ENCODE data around the gene DCHS2. TPM values are rescaled to one million over a fixed set of nuclear protein-coding genes. Genes with fewer than 3 reads are reported as not detected.
"Not testable (repeated sequence)": the region's sequence is repeated elsewhere in the genome, so short reads cannot be mapped to it uniquely, and the experiment has no call there.

The DCHS2 gene
- total RNA-seq, 2 donors from 2014 or later, result 0.28 to 0.71 TPM

- intact Hi-C loops (cut with DNase I), result no loop called here
- DNase-seq (ENCODE audit: low spot score), result no peak
Observed at GRCh38 chr4:154307451-154307850, 184.1 kb downstream of the DCHS2 start.

- intact Hi-C loops (cut with DNase I), result no loop called here
- no peak for DNase-seq (ENCODE audit: low spot score)
Observed at GRCh38 chr4:154305616-154306015, 186.0 kb downstream of the DCHS2 start.

GRCh38 chr4:154304679-154305078 is 186.9 kb downstream of the DCHS2 start:
- no peak for DNase-seq (ENCODE audit: low spot score)
- intact Hi-C loops (cut with DNase I), result no loop called here

- intact Hi-C loops (cut with DNase I), result loop anchor here in 1 of 2 donors (1.0 kb wide), 1 partner anchor 52 kb away; no protein-coding TSS in a partner anchor
- no peak for DNase-seq (ENCODE audit: low spot score)
Observed at GRCh38 chr4:154294652-154295350, 196.8 kb downstream of the DCHS2 start.

- no peak for DNase-seq (ENCODE audit: low spot score)
- intact Hi-C loops (cut with DNase I), result no loop called here
Observed at GRCh38 chr4:154293427-154293826, 198.2 kb downstream of the DCHS2 start.

- no peak for DNase-seq (ENCODE audit: low spot score)
- intact Hi-C loops (cut with DNase I), result no loop called here
Observed at GRCh38 chr4:154292589-154292988, 199.0 kb downstream of the DCHS2 start.

GRCh38 chr4:154277172-154277571 is 214.4 kb downstream of the DCHS2 start:
- DNase-seq (ENCODE audit: low spot score), result no peak
- intact Hi-C loops (cut with DNase I), result no loop called here

- intact Hi-C loops (cut with DNase I), result no loop called here
- no peak for DNase-seq (ENCODE audit: low spot score)
Observed at GRCh38 chr4:154276496-154276895, 215.1 kb downstream of the DCHS2 start.

GRCh38 chr4:154254999-154255398 is 236.6 kb downstream of the DCHS2 start:
- DNase-seq (ENCODE audit: low spot score), result no peak
- intact Hi-C loops (cut with DNase I), result no loop called here

- intact Hi-C loops (cut with DNase I), result no loop called here
- DNase-seq (ENCODE audit: low spot score), result no peak
Observed at GRCh38 chr4:154234576-154234975, 257.0 kb downstream of the DCHS2 start.

- intact Hi-C loops (cut with DNase I), result no loop called here
- no peak for DNase-seq (ENCODE audit: low spot score)
Observed at GRCh38 chr4:154231806-154232478, 259.7 kb downstream of the DCHS2 start.

GRCh38 chr4:154230723-154231122 is 260.9 kb downstream of the DCHS2 start:
- no peak for DNase-seq (ENCODE audit: low spot score)
- intact Hi-C loops (cut with DNase I), result no loop called here

- intact Hi-C loops (cut with DNase I), result no loop called here
Observed at GRCh38 chr4:154230091-154230490, 261.5 kb downstream of the DCHS2 start.

GRCh38 chr4:154222875-154223274 is 268.7 kb downstream of the DCHS2 start:
- no peak for DNase-seq (ENCODE audit: low spot score)
- intact Hi-C loops (cut with DNase I), result no loop called here

More at GRCh38 chr4:154230091-154230490, 261.5 kb downstream of the DCHS2 start:
- no peak for DNase-seq (ENCODE audit: low spot score)

- no peak for DNase-seq (ENCODE audit: low spot score)
- intact Hi-C loops (cut with DNase I), result no loop called here
Observed at GRCh38 chr4:154218051-154218450, 273.5 kb downstream of the DCHS2 start.

- intact Hi-C loops (cut with DNase I); DNase-seq (ENCODE audit: low spot score): not testable (repeated sequence)
Observed at GRCh38 chr4:154217384-154217783, 274.2 kb downstream of the DCHS2 start.

- intact Hi-C loops (cut with DNase I), result no loop called here
- no peak for DNase-seq (ENCODE audit: low spot score)
Observed at GRCh38 chr4:154211506-154211905, 280.1 kb downstream of the DCHS2 start.

GRCh38 chr4:154208424-154208823 is 283.2 kb downstream of the DCHS2 start:
- DNase-seq (ENCODE audit: low spot score), result no peak
- intact Hi-C loops (cut with DNase I), result no loop called here

GRCh38 chr4:154205471-154205870 is 286.1 kb downstream of the DCHS2 start:
- intact Hi-C loops (cut with DNase I), result no loop called here
- DNase-seq (ENCODE audit: low spot score), result no peak

GRCh38 chr4:154194649-154195048 is 296.9 kb downstream of the DCHS2 start:
- no peak for DNase-seq (ENCODE audit: low spot score)
- intact Hi-C loops (cut with DNase I), result no loop called here

GRCh38 chr4:154192585-154192984 is 299.0 kb downstream of the DCHS2 start:
- no peak for DNase-seq (ENCODE audit: low spot score)

More at GRCh38 chr4:154192585-154192984, 299.0 kb downstream of the DCHS2 start:
- intact Hi-C loops (cut with DNase I), result no loop called here
